GM19455 (cell line): ENCODE measurements around the gene CCNB3.

Experiments used
- ATAC-seq: cut with Tn5 transposase; IDR thresholded peaks from one replicate; pipeline ENCODE4 v1.9.1; 2021; ENCODE audit not compliant: unreplicated experiment

Gene CCNB3

GRCh38 chrX:50372966-50373365, 168.4 kb downstream of the CCNB3 start:
- ATAC-seq = no peak

GRCh38 chrX:50375481-50376267, 171.1 kb downstream of the CCNB3 start:
- ATAC-seq = no peak

- ATAC-seq = no peak
These were observed 177.3 kb downstream of the CCNB3 start for GRCh38 chrX:50381729-50382415.

- no peak for ATAC-seq
These were observed 182.0 kb downstream of the CCNB3 start for GRCh38 chrX:50386520-50386919.

- ATAC-seq = no peak
These were observed 189.3 kb downstream of the CCNB3 start for GRCh38 chrX:50393902-50394301.
